ENCODE results near the gene FBXO28.
"Not testable (repeated sequence)": the region's sequence is repeated elsewhere in the genome, so short reads cannot be mapped to it uniquely, and the experiment has no call there.

Gene FBXO28

DNA sequence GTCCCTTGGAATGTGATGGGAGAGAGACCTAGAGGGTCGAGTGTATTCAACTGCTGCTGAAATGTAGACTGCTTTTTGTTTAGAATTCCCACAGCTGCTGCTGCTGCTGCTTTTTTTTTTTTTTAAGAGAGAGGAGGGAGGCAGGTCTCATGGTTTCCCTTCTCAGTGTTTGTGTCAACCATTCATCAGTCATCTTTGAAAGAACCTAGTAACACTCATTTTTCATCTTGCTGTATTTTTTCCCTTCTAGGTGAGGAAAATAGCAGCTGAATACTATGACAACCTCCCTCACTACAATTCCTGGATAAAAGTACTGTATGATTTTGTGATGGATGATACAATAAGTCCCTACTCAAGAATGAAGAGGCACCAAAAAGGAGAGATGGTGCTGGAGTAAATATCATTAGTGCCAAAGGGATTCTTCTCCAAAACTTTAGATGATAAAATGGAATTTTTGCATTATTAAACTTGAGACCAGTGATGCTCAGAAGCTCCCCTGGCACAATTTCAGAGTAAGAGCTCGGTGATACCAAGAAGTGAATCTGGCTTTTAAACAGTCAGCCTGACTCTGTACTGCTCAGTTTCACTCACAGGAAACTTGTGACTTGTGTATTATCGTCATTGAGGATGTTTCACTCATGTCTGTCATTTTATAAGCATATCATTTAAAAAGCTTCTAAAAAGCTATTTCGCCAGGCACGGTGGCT, 78.3 kb downstream of the FBXO28 start:
- no peak for DNase-seq

DNA sequence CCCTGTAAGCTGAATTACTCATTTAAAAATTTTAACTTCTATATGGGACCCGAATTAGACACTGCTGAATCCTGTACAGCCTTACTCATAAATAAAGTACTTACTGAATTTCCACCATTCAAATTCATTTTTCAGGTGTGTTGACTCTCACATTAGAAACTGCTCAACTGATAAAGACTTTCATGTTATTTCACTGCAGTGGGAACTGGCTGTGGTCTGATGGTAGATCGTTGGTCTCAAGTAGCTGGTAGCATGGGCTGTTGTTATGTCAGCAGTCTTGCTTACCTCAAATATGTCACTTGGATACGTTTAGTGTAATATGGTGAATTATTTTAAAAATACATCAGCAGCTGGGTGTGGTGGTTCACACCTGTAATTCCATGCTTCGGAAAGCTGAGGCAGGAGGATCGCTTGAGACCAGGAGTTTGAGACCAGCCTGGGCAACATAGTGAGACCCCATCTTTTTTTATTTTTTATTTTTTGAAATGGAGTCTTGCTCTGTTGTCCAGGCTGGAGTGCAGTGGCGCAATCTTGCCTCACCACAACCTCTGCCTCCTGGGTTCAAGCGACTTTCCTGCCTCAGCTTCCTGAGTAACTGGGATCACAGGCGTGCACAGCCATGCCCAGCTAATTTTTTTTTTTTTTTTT, 79.5 kb downstream of the FBXO28 start:
- no peak for DNase-seq

DNA sequence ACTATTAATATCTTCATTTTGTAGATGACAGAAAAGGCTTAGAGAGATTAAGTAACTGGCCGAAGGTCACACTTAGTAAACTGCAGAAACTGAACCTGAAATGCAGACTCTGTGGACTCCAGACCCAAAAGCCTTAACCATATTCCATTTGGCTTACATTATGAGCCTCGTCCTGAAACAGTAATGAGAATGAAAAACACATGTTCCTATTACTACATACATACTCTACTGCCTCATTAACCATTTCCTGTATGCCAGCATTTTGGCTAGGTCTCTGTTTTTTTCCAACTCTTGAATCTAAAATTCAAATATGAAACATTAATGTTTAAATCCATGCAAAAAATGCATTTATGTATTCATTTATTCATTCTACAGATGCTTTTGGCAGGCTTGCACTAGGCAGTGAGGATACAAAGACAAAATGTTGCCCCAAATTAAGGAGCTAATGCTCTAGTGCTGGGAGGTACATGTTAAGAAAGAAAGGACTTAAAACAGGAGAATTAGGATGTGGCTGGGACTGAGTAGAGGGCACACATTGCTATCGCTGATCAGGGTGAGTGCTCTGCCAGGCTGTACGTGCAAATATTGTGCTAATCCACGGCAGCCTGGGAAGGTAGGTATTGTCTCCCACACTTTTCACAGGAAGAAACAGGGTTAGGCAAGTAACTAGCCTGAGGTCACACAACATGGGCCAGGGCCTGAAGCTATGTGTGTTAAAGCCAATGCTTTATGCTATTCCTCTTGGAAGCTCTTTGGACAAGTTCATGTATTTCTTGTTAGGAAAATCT, 83.1 kb downstream of the FBXO28 start:
- DNase-seq: no peak

DNA sequence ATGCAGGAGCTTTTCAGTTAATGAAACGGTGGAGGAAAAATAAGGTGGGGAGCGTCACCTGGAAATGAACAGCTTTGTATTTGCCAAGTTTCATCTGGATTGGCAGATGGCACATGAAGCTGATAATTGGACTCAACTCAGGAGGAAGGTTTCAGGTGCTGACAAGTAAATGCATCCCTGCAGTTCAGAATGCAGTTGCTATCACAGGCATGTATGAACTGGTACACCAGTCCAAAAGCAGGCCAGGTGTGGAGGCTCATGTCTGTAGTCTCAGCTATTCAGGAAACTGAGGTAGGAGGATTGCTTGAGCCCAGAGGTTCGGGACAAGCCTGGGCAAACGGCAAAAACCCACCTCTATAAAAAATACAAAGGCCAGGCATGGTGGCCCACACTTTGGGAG, 84.7 kb downstream of the FBXO28 start:
- DNase-seq: peak in 1 of 3 experiments; percentile 17

DNA sequence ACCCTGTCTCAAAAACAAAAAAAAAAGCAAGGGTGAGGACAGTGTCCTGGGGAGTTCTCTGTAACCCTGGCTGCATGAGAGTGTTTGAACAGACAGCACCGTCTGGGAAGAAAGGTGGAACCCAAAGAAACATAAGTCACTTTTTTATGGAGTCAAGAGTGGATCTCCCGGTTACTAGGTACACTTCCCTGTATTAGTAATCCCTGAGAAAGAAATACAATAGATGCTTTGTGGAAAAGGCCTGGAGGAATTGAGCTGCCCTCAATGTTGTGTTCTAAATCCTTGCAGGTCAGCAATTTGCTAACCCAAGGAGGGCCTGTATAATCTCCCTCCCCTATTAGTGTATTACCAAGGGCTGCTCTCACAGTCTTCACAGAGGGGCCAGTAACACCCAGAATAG, 85.8 kb downstream of the FBXO28 start:
- no peak for DNase-seq

DNA sequence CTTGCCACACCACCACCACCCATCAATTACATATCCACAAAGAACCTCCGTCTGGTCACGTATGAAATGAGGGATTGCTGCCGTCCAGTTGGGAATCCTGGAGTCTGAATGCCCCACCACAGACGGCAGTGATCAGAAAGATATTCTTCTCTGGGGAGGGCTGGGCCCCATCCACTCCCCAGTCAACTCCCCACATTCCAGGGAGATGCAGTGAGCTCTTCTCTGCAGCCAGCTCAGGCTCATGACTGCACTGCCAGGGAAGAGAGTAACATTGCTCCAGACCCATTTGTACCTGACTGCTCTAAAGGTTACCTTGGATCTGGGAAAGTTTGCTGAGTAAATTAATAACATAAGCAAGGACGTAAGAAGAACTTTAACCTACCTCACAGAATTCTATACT, 87.5 kb downstream of the FBXO28 start:
- DNase-seq: no peak

DNA sequence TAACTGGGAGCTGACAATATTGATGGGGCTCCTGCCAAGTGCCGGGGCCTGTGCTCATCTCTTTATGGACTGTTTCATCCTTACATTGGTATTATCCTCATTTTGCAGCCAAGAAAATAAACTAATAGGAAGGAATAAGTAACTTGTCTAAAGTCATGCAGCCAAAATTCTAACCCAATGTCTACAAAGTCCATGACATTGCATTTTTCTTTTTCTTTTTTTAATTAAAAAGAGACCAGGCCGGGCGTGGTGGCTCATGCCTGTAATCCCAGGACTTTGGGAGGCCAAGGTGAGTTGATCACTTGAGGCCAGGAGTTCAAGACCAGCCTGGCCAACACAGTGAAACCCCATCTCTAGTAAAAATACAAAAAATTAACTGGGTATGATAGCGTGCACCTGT, 87.9 kb downstream of the FBXO28 start:
- DNase-seq: no peak

DNA sequence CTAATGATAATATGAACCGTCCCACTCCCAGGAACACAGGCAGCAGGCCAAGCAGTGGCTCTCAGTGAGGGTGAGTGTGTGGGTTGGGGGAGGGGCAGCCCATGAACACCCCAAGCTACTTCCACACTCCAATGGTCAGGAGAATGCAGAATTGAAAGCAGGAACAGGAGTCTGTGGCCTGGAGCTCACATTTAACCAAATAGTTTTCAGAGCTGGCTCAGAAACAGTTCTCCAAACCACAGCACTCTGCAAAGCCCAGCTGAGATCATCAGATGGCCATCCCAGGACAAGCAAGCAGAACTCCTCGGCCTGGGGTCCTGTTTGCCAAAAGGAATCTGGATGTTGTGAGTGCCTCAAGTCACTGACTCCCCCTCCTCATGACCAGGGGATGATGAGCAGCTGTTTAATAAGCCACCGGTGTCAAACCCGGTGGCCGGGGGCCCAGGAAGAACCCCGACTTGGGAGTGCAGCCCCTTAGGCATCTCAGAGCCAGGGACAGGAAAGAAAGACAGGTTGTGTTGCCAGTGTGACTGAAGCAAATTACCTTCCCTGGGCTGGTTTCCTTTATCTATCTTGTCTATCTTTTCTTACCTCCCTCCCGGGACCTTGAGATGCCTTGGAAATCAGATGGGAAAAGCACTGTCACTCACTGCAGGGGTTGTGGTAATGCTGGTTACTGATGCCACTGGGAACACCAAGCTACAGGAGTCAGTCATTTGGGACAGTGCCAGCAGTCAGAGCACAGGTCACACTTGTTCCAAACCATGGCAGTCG, 89.5 kb downstream of the FBXO28 start:
- DNase-seq: no peak

DNA sequence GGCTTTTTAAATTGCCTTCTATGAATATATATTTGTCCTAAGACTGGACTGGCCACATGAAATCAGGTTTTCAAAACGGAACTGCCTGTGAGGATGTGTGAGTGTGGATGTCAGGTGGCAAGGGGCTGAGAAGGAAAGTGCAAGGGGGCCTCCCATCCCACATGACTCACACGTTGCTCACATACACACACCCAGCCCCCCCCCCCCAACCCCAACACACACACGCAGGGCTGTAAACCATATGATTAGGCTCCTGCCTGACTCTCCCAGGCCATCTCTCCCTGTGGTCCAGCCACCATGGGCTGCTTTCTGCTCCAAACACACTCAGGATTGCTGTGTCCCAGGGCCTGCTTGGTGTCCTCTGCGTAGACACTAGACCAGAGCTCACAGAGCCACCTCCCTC, 91.5 kb downstream of the FBXO28 start:
- peak in 1 of 3 experiments; percentile 13 for DNase-seq

DNA sequence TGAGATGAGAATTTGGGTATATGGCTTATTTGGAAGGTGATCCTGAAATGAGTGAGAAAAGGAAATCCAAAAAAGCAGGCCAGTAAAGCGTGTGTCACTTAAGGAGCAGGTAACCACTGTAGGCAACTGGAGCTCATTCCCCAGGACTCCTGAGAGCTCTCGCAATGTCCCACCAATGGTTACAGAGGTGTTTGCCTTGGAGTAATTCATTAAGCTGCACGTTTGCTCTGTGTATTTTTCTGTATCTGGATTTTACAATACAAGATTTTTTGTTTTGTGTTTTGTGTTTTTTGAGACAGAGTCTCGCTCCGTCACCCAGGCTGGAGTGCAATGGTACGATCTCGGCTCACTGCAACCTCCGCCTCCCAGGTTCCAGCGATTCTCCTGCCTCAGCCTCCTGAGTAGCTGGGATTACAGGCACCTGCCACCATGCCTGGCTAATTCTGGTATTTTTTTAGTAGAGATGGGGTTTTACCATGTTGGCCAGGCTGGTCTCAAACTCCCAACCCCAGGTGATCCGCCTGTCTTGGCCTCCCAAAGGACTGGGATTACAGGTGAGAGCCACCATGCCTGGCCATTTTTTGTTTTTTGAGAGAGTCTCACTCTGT, 92.1 kb downstream of the FBXO28 start:
- DNase-seq: not testable (repeated sequence)

DNA sequence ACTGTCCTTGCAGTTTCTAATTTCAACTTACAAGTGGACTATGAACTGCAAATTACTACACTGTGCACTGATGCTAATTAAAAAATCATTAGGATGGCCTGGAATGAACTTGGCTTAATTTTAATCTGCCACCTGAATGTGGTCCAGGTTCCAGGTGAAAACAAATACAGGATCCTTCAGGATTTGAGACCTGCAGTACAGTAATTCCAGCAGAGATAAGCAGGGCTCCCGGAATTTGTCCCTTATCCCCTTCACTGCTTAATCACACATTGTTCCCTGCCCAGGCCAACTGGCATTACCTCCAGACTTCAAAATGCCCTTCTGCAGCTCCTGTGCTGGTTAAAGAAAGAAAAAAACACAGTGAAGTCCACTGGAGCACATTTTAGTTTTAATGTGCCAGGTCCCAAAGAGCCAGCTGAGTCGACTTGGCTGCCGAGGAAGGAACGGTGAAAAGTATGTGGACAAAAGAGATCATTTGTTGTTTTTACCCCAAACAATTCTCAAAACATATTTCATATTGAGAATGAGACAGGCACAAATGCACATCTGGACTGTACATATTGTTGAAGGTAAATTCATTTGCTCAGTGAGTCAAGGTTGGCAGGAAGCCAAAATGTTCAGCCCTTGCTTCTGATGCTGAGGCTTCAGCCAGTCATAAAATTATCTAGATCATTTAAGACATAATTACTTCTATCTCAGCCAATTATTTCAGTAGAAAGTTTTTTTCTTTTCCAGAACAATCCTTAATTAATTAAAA, 97.5 kb downstream of the FBXO28 start:
- peak in 2 of 3 experiments; percentile 62 to 83 for DNase-seq
